ENCODE data around the gene DHH.

- TF ChIP-seq MAX (IDR thresholded peaks at IDR 0.05) = no peak
- no peak for TF ChIP-seq EP300 (IDR thresholded peaks at IDR 0.05; ENCODE audit: borderline replicate concordance)
- TF ChIP-seq NFIC (IDR thresholded peaks at IDR 0.05) = no peak
- peak; percentile 71 for TF ChIP-seq RAD21 (IDR thresholded peaks at IDR 0.05; ENCODE audit: low read depth)
- no peak for TF ChIP-seq TEAD4 (IDR thresholded peaks at IDR 0.05)
- no peak for TF ChIP-seq TAF1 (IDR thresholded peaks at IDR 0.05; ENCODE audit: low read depth)
- TF ChIP-seq REST (IDR thresholded peaks at IDR 0.05; ENCODE audit: low read depth) = no peak
- no peak for TF ChIP-seq TCF12 (IDR thresholded peaks at IDR 0.05; ENCODE audit: low read depth)
- TF ChIP-seq EGR1 (IDR thresholded peaks at IDR 0.05) = no peak
- no peak for TF ChIP-seq ZBTB7A (IDR thresholded peaks at IDR 0.05; ENCODE audit: low read depth)
- TF ChIP-seq CREB1 (IDR thresholded peaks at IDR 0.05; ENCODE audit: low read depth) = no peak
- no peak for TF ChIP-seq YY1 (IDR thresholded peaks at IDR 0.05; ENCODE audit: low read depth)
Measured at GRCh38 chr12:49098035-49098451, 3.4 kb upstream of the DHH start.

All from Ishikawa (cell line).